Peyer's patch (tissue), 4 donors: ENCODE data around the gene WDR93.

Source experiments
- CTCF ChIP-seq, 6 experiments: fragments of 450-650 bp in 4 of 6; fragments of 200-600 bp in 2 of 6; sonication (generic) in 1 of 6; IDR thresholded peaks; one replicate each; pipeline ENCODE4 v1.5.1; 2017 to 2019; ENCODE audit warnings: antibody characterized with exemption in 6 of 6, mild to moderate bottlenecking in 3 of 6, moderate library complexity in 1 of 6
- POLR2A ChIP-seq, 2 donors: fragments of 450-650 bp; IDR thresholded peaks; one replicate each; pipeline ENCODE4 v1.5.1; 2017; ENCODE audit warnings: antibody characterized with exemption in 2 of 2, mild to moderate bottlenecking in 2 of 2, moderate library complexity in 2 of 2

GRCh38 chr15:89778861-89779260 is 88.2 kb downstream of the WDR93 start:
- TF ChIP-seq CTCF (IDR thresholded peaks at IDR 0.05) (no peak), POLR2A (IDR thresholded peaks at IDR 0.05) (no peak)
